Epithelial cell of proximal tubule (primary cell): Measurements from ENCODE around the gene SFXN2. TPM values are rescaled to one million over a fixed set of nuclear protein-coding genes. Genes with fewer than 3 reads are reported as not detected.
"Not testable (repeated sequence)": the region's sequence is repeated elsewhere in the genome, so short reads cannot be mapped to it uniquely, and the experiment has no call there.

ENCODE experiments used
- DNase-seq: peaks from one replicate; pipeline ENCODE4 v3.0.0-alpha.2; 2011; ENCODE audit warnings: low read depth
- H3K4me3 ChIP-seq: 2 replicates; pipeline ENCODE4 v1.5.1; 2011; ENCODE audit warnings: low read depth, mild to moderate bottlenecking, low read length
- total RNA-seq: library from RNA; depleted of rRNA; stranded (reverse); fragments of >200 nt; gene quantifications from 2 replicates; pipeline ENCODE4 v1.2.3, GENCODE V29; 2015
- TF ChIP-seq, protein P1 (sequence below): conservative IDR thresholded peaks from 2 replicates; pipeline ENCODE4 v1.5.1; 2012; ENCODE audit warnings: low read depth, mild to moderate bottlenecking, low read length

The SFXN2 gene
- total RNA-seq, 1 donor from 2014 or later: 5.3 TPM

DNA sequence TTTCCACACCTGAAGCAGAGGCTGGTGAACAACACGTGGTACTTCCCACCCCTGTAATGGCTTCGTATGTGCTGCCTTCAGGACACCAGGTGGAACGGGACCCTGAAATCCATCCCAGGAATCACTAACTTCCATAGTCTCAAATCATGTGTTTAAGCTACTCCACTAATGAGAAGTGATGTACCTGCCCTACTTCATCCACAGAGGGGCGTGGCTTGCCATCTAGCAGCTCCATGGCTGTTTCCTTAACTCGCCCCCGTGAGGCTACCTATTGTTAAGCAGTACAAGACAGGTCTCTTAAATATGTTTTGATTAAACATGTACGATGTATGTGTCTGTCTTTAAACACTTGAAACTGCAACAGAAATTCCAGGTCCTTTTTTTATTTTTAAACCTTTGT, 32.0 kb upstream of the SFXN2 start:
- no peak overlapping the region for H3K4me3 ChIP-seq
- TF ChIP-seq, protein P1, sequence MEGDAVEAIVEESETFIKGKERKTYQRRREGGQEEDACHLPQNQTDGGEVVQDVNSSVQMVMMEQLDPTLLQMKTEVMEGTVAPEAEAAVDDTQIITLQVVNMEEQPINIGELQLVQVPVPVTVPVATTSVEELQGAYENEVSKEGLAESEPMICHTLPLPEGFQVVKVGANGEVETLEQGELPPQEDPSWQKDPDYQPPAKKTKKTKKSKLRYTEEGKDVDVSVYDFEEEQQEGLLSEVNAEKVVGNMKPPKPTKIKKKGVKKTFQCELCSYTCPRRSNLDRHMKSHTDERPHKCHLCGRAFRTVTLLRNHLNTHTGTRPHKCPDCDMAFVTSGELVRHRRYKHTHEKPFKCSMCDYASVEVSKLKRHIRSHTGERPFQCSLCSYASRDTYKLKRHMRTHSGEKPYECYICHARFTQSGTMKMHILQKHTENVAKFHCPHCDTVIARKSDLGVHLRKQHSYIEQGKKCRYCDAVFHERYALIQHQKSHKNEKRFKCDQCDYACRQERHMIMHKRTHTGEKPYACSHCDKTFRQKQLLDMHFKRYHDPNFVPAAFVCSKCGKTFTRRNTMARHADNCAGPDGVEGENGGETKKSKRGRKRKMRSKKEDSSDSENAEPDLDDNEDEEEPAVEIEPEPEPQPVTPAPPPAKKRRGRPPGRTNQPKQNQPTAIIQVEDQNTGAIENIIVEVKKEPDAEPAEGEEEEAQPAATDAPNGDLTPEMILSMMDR: no peak
- no peak for DNase-seq

DNA sequence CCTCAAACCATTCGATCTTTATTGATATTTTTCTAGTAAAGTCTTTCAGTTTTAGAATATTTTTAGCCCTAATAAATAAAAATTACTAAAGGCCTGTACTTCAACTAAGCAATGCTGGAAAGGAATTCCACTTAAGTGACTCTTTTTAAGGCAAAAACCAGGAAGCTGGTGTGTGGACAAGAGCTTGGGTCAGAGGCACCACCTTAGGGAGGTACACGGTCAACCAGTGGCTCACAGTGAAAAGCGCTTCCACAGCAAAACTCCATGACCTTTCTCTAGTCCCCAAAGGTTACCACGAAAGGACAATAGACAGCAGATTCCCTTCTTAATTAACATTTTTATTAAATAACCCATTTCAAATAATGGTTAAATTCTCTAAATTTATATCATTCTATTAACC, 31.5 kb upstream of the SFXN2 start:
- H3K4me3 ChIP-seq: no peak overlapping the region
- DNase-seq: no peak
- TF ChIP-seq, protein P1: no peak

DNA sequence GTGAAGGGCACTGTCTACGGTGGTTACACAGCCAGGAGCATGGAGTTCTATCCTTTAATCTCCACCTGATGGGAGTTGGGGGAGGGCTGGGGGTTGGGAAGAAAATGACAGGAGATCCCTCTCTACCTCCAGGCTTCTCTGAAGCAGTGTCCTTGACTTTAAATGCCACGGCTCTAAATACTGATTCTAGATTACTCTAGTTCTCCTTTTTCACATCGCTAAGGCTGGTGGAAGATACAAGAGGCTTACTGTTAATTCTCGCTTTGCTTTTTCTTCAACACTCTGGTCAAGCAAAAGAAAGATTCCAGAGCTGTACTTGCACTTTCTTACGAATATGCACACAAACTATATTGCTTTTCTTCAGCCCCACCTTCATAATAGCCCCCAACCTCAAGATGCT, 30.7 kb upstream of the SFXN2 start:
- no peak for DNase-seq
- TF ChIP-seq, protein P1: no peak

DNA sequence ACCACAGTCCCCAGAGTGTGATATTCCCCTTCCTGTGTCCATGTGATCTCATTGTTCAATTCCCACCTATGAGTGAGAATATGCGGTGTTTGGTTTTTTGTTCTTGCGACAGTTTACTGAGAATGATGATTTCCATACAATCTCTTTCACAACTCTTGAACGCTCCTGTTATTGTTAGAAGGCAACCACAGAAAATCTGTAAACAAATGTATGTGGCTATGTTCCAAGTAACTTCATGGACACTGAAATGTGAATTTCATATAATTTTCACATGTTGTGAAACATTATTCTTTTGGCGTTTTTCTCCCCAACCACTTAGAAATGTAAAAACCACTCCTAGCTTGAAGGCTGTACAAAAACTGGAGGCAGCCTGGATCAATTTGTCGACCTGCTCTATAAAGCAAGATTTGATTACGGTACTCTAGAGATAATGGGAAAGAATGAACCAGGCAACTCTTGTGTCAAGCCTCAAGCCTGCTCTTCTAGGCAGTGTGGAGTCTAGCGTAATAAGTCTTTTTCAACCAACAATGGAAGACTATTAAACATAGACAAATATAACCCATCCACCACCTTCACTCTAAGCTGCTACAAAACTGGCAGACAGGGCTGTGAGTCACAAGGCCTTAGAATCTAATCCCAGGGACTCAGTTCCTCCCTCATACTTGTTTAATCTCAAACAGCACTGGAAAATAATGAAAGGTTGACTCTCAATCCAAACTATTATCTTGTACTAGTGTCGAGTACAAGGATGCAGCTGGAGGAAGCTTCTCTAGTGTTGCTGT, 23.0 kb upstream of the SFXN2 start:
- no peak overlapping the region for H3K4me3 ChIP-seq
- TF ChIP-seq, protein P1: no peak
- no peak for DNase-seq

More for the DNA sequence above, 30.7 kb upstream of the SFXN2 start:
- H3K4me3 ChIP-seq: no peak overlapping the region

DNA sequence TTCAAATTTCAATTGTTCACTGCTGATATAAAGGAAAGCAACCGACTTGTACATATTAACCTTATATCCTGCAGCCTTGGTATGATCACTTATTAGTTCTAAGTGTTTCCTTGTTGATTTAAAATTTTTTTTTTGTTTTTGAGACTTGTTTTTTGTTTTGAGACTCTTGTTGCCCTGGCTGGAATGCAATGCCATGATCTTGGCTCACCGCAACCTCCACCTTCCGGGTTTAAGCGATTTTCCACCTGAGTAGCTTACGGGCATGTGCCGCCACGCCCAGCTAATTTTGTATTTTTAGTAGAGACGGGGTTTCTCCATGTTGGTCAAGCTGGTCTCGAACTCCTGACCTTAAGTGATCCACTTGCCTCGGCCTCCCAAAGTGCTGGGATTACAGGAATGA, 19.0 kb upstream of the SFXN2 start:
- not testable (repeated sequence) for H3K4me3 ChIP-seq, DNase-seq

DNA sequence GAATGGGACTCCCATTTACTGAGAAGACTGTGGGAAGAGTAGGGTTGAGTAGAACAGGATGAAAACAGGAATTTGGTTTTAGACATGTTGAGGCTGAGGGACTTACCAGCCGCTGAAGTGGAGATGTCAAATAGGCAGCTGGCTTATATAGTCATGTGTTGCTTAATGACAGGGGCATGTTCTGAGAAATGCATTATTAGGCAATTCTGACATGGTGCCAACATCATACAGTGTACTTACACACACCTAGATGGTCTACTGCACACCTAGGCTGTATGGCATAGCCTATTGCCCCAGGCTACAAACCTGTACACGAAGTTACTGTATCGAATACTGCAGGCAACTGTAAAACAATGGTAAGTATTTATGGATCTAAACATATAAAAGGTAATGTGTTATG, 17.7 kb upstream of the SFXN2 start:
- TF ChIP-seq, protein P1: no peak
- no peak for DNase-seq
- H3K4me3 ChIP-seq: no peak overlapping the region

DNA sequence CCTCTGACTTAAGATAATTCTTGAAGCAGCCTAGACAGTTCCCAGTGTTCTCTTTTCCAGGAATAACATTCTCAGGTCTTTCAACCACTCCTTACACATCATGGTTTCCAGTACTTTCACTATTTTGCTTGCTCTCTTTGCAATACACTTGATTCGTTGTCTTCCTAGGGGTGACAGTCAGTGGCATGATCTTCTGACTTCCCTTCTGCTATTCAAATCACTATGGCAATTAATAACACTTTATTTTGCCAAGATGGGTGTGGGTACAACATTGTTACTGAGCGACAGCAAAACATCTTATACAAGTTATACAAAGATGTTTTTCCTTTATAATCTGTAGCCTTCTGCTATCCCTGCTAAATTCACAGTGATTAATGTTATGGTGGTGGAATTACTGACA, 15.5 kb upstream of the SFXN2 start:
- H3K4me3 ChIP-seq: no peak overlapping the region
- TF ChIP-seq, protein P1: no peak

More for the DNA sequence above, 15.5 kb upstream of the SFXN2 start:
- DNase-seq: no peak
